Common myeloid progenitor, CD34-positive (primary cell): Measurements from ENCODE around the gene PCCB.
"Not testable (repeated sequence)": the region's sequence is repeated elsewhere in the genome, so short reads cannot be mapped to it uniquely, and the experiment has no call there.

Source experiments
- CTCF ChIA-PET: fragments of 350-600 bp; sonication (Branson Sonifier 250); formaldehyde crosslinking; loops from one replicate; lab custom pipeline; 2021; ENCODE audit warnings: antibody characterized with exemption; lab: Charles Lee
- POLR2A ChIA-PET: fragments of 350-600 bp; sonication (Branson Sonifier 250); formaldehyde crosslinking; loops from one replicate; lab custom pipeline; 2021; ENCODE audit warnings: antibody characterized with exemption; lab: Charles Lee
- DNase-seq, 3 donors: peaks; one replicate each; pipeline versions ENCODE4 v3.0.0 to v3.0.0-alpha.2; 2013
- H3K27ac ChIP-seq, 2 experiments: 1 replicate in 1 of 2; 2 replicates in 1 of 2; pipeline ENCODE4 v1.7.0; 2013; ENCODE audit warnings: inconsistent platforms in 2 of 2, low read length in 2 of 2, mild to moderate bottlenecking in 2 of 2, low read depth in 1 of 2, moderate library complexity in 1 of 2; ENCODE audit not compliant: severe bottlenecking in 2 of 2, insufficient read depth in 1 of 2, poor library complexity in 1 of 2
- H3K27me3 ChIP-seq, 5 experiments: replicated peaks in 2 of 5; 1 replicate in 3 of 5; 2 replicates in 2 of 5; pipeline versions ENCODE4 v1.6.1 to v1.7.0; 2013; ENCODE audit warnings: low read length in 4 of 5, mild to moderate bottlenecking in 2 of 5, moderate library complexity in 2 of 5, inconsistent platforms in 1 of 5; ENCODE audit not compliant: insufficient read depth in 5 of 5, control insufficient read depth in 4 of 5
- H3K36me3 ChIP-seq, 4 experiments: 1 replicate in 2 of 4; 2 replicates in 2 of 4; pipeline versions ENCODE4 v1.6.1 to v1.7.0; 2013; ENCODE audit warnings: low read length in 3 of 4, control low read depth in 1 of 4, mild to moderate bottlenecking in 1 of 4; ENCODE audit not compliant: control insufficient read depth in 4 of 4, insufficient read depth in 4 of 4
- H3K4me1 ChIP-seq, 4 experiments: 1 replicate in 3 of 4; 2 replicates in 1 of 4; pipeline versions ENCODE4 v1.6.1 to v1.7.1; 2013; ENCODE audit warnings: low read length in 3 of 4, mild to moderate bottlenecking in 3 of 4, control low read depth in 1 of 4, inconsistent platforms in 1 of 4, moderate library complexity in 1 of 4; ENCODE audit not compliant: control insufficient read depth in 4 of 4, insufficient read depth in 4 of 4; ENCODE audit errors: control extremely low read depth in 1 of 4
- H3K4me3 ChIP-seq, 7 experiments: 1 replicate in 4 of 7; 2 replicates in 3 of 7; pipeline versions ENCODE4 v1.5.1 to v1.7.0; 2013; ENCODE audit warnings: mild to moderate bottlenecking in 7 of 7, low read length in 6 of 7, moderate library complexity in 6 of 7, inconsistent platforms in 2 of 7, low read depth in 2 of 7, control low read depth in 1 of 7; ENCODE audit not compliant: insufficient read depth in 4 of 7, control insufficient read depth in 1 of 7; ENCODE audit errors: extremely low read depth in 1 of 7
- H3K9me3 ChIP-seq, 5 experiments: 1 replicate in 4 of 5; 2 replicates in 1 of 5; pipeline versions ENCODE4 v1.6.1 to v1.7.1; 2013; ENCODE audit warnings: low read length in 4 of 5, mild to moderate bottlenecking in 2 of 5, inconsistent platforms in 1 of 5, low read depth in 1 of 5, moderate library complexity in 1 of 5; ENCODE audit not compliant: control insufficient read depth in 4 of 5, insufficient read depth in 2 of 5; ENCODE audit errors: control extremely low read depth in 1 of 5
- WGBS: methylation state at CpG from one replicate; pipeline ENCODE4 v1.1.5; 2013; ENCODE audit not compliant: insufficient coverage; 5-methylcytosine and 5-hydroxymethylcytosine counted together

Gene PCCB

GRCh38 chr3:136375800-136376199 lies 125.7 kb downstream of the PCCB start:
- H3K4me1 ChIP-seq, H3K36me3 ChIP-seq, H3K4me3 ChIP-seq, POLR2A ChIA-PET, CTCF ChIA-PET, H3K27ac ChIP-seq, H3K9me3 ChIP-seq, DNase-seq, H3K27me3 ChIP-seq: not testable (repeated sequence)
- WGBS, result no CpG with 5 or more reads among the region's 5 CpGs

- ChIA-PET CTCF (interaction anchor here (0.6 to 1.5 kb wide), 2 partner anchors 11 to 461 kb away, joined by 3 to 4 read pairs; no protein-coding TSS in a partner anchor), POLR2A (no interaction called here)
- WGBS, result no CpG with 5 or more reads among the region's 2 CpGs
Observed at GRCh38 chr3:136377508-136377907, 127.4 kb downstream of the PCCB start.

GRCh38 chr3:136378011-136378410 lies 127.9 kb downstream of the PCCB start:
- no peak overlapping the region for H3K4me3 ChIP-seq
- H3K4me1 ChIP-seq, result no peaks in the 10 kb centered on the region
- no peaks in the 10 kb centered on the region for H3K9me3 ChIP-seq
- H3K27ac ChIP-seq, result no peak overlapping the region
- peaks cover 3 to 8% (median 6%) of the 10 kb centered on the region in 4 experiments for H3K36me3 ChIP-seq
- no peak for DNase-seq
- ChIA-PET CTCF (interaction anchor here (0.6 kb wide), 1 partner anchor 461 kb away, joined by 3 read pairs; no protein-coding TSS in a partner anchor), POLR2A (no interaction called here)
- no peaks in the 10 kb centered on the region for H3K27me3 ChIP-seq
- WGBS, result no CpG with 5 or more reads among the region's 1 CpG

More at GRCh38 chr3:136377508-136377907, 127.4 kb downstream of the PCCB start:
- Histone ChIP-seq H3K4me1 (no peaks in the 10 kb centered on the region), H3K36me3 (peaks cover 3 to 8% (median 6%) of the 10 kb centered on the region in 4 experiments), H3K9me3 (no peaks in the 10 kb centered on the region), H3K27me3 (no peaks in the 10 kb centered on the region), H3K4me3 (no peak overlapping the region), H3K27ac (no peak overlapping the region)
- no peak for DNase-seq
